K562 (cell line): ENCODE measurements around the gene SLC29A4. TPM values are rescaled to one million over a fixed set of nuclear protein-coding genes. Genes with fewer than 3 reads are reported as not detected.
A peak's percentile ranks its signal among the peaks of the same experiment; 100 is the strongest.

Experiments
- CSDE1 ChIP-seq, 2 experiments: fragments of 450-650 bp; IDR thresholded peaks; 2 replicates each; pipeline ENCODE4 v1.6.1; 2016; ENCODE audit warnings: mild to moderate bottlenecking in 1 of 2
- HDAC8 ChIP-seq: fragments of 450-650 bp; IDR thresholded peaks from 2 replicates; pipeline ENCODE4 v1.6.1; 2016; ENCODE audit warnings: mild to moderate bottlenecking, missing genetic modification characterization, moderate library complexity, missing compliant biosample characterization
- OTX1 ChIP-seq: fragments of 450-650 bp; formaldehyde crosslinking; IDR thresholded peaks from 2 replicates; pipeline ENCODE4 v1.4.0; 2022; ENCODE audit warnings: mild to moderate bottlenecking
- POLR2AphosphoS5 ChIP-seq: IDR thresholded peaks from 2 replicates; pipeline ENCODE4 v1.6.1; 2011; ENCODE audit warnings: mild to moderate bottlenecking, low read depth, low read length, moderate library complexity; ENCODE audit not compliant: control insufficient read depth, insufficient read depth
- SRF ChIP-seq, 2 experiments: fragments of 250-450, 450-650 bp in 1 of 2; sonication (Bioruptor Pico) in 1 of 2; sonication (generic) in 1 of 2; formaldehyde crosslinking; IDR thresholded peaks; 2 replicates each; pipeline versions ENCODE4 v1.5.0 to v1.5.1; 2020 to 2022; ENCODE audit warnings: mild to moderate bottlenecking in 1 of 2, missing genetic modification reagents in 1 of 2
- ZBTB7A ChIP-seq: IDR thresholded peaks from 2 replicates; pipeline ENCODE4 v1.6.1; 2011; ENCODE audit warnings: low read depth, mild to moderate bottlenecking, low read length, moderate library complexity, borderline replicate concordance; ENCODE audit not compliant: control insufficient read depth
- ZNF23 ChIP-seq: fragments of 250-450 bp; sonication (Bioruptor Pico); IDR thresholded peaks from 2 replicates; pipeline ENCODE4 v1.4.0; 2020; ENCODE audit warnings: mild to moderate bottlenecking
- ZNF512 ChIP-seq: IDR thresholded peaks from 2 replicates; pipeline ENCODE4 v1.6.1; 2016; ENCODE audit warnings: missing genetic modification characterization, missing compliant biosample characterization
- polyA plus RNA-seq, 8 experiments: library from polyadenylated mRNA; depleted of rRNA in 4 of 8; stranded (reverse) in 5 of 8; unstranded in 3 of 8; fragments of >200 nt; fragmentation: Nextera tagmentation in 2 of 8; fragmentation: Illumina TruSeq in 1 of 8; extraction: Ambion mirVana in 2 of 8; extraction: Trizol in 1 of 8; gene quantifications; 2 replicates each; pipeline versions ENCODE4 v1.2.1 to v1.2.3, GENCODE V29; 2011 to 2014; ENCODE audit warnings: inconsistent platforms in 1 of 8, missing spikeins in 1 of 8
- total RNA-seq, 7 experiments: library from RNA; depleted of rRNA in 6 of 7; stranded (reverse); fragments of >200 nt in 6 of 7; fragmentation: Illumina TruSeq in 2 of 7; extraction: Trizol in 2 of 7; gene quantifications; 2 replicates each; pipeline versions ENCODE4 v1.2.1 to v1.2.3, GENCODE V29; 2011 to 2021; ENCODE audit warnings: low replicate concordance in 1 of 7
- TF ChIP-seq, protein P1 (sequence below): fragments of 200-400 bp; formaldehyde crosslinking; IDR thresholded peaks from 2 replicates; pipeline ENCODE4 v1.6.1; 2017; ENCODE audit warnings: mild to moderate bottlenecking, low read depth, low read length, moderate library complexity
- TF ChIP-seq, protein P2 (sequence below), 2 experiments: fragments of 450-650 bp; formaldehyde crosslinking in 1 of 2; IDR thresholded peaks; 2 replicates each; pipeline versions ENCODE4 v1.4.0 to v1.6.1; 2014 to 2020; ENCODE audit warnings: mild to moderate bottlenecking in 2 of 2, borderline replicate concordance in 1 of 2, low read depth in 1 of 2
- TF ChIP-seq, protein P3 (sequence below): IDR thresholded peaks from 3 replicates; pipeline ENCODE4 v1.6.1; 2011; ENCODE audit warnings: borderline replicate concordance, mild to moderate bottlenecking; ENCODE audit not compliant: insufficient read length, insufficient read depth

The SLC29A4 gene
- total and polyA plus RNA-seq, 9 of the 15 experiments (the other 6 are each of a cell fraction or from before 2014, with no cell fraction given) = 0.01 to 1.2 (median 0.37) TPM

GRCh38 chr7:5282543-5283316, at the start of gene SLC29A4 (continued):
- TF ChIP-seq, protein P1, sequence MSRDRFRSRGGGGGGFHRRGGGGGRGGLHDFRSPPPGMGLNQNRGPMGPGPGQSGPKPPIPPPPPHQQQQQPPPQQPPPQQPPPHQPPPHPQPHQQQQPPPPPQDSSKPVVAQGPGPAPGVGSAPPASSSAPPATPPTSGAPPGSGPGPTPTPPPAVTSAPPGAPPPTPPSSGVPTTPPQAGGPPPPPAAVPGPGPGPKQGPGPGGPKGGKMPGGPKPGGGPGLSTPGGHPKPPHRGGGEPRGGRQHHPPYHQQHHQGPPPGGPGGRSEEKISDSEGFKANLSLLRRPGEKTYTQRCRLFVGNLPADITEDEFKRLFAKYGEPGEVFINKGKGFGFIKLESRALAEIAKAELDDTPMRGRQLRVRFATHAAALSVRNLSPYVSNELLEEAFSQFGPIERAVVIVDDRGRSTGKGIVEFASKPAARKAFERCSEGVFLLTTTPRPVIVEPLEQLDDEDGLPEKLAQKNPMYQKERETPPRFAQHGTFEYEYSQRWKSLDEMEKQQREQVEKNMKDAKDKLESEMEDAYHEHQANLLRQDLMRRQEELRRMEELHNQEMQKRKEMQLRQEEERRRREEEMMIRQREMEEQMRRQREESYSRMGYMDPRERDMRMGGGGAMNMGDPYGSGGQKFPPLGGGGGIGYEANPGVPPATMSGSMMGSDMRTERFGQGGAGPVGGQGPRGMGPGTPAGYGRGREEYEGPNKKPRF = no peak
- TF ChIP-seq CSDE1 (IDR thresholded peaks at IDR 0.05) = no peak
- TF ChIP-seq POLR2AphosphoS5 = no peak
- no peak for TF ChIP-seq HDAC8 (tag)
- TF ChIP-seq, protein P2, sequence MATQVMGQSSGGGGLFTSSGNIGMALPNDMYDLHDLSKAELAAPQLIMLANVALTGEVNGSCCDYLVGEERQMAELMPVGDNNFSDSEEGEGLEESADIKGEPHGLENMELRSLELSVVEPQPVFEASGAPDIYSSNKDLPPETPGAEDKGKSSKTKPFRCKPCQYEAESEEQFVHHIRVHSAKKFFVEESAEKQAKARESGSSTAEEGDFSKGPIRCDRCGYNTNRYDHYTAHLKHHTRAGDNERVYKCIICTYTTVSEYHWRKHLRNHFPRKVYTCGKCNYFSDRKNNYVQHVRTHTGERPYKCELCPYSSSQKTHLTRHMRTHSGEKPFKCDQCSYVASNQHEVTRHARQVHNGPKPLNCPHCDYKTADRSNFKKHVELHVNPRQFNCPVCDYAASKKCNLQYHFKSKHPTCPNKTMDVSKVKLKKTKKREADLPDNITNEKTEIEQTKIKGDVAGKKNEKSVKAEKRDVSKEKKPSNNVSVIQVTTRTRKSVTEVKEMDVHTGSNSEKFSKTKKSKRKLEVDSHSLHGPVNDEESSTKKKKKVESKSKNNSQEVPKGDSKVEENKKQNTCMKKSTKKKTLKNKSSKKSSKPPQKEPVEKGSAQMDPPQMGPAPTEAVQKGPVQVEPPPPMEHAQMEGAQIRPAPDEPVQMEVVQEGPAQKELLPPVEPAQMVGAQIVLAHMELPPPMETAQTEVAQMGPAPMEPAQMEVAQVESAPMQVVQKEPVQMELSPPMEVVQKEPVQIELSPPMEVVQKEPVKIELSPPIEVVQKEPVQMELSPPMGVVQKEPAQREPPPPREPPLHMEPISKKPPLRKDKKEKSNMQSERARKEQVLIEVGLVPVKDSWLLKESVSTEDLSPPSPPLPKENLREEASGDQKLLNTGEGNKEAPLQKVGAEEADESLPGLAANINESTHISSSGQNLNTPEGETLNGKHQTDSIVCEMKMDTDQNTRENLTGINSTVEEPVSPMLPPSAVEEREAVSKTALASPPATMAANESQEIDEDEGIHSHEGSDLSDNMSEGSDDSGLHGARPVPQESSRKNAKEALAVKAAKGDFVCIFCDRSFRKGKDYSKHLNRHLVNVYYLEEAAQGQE (IDR thresholded peaks at IDR 0.05; ENCODE audit: borderline replicate concordance) = no peak
- TF ChIP-seq, protein P2 (CRISPR knock-in tag; IDR thresholded peaks at IDR 0.05; ENCODE audit: low read depth) = no peak
- TF ChIP-seq ZBTB7A = no peak
- TF ChIP-seq, protein P3, sequence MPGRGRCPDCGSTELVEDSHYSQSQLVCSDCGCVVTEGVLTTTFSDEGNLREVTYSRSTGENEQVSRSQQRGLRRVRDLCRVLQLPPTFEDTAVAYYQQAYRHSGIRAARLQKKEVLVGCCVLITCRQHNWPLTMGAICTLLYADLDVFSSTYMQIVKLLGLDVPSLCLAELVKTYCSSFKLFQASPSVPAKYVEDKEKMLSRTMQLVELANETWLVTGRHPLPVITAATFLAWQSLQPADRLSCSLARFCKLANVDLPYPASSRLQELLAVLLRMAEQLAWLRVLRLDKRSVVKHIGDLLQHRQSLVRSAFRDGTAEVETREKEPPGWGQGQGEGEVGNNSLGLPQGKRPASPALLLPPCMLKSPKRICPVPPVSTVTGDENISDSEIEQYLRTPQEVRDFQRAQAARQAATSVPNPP = no peak
- no peak for TF ChIP-seq SRF (CRISPR knock-in tag; IDR thresholded peaks at IDR 0.05)
- TF ChIP-seq OTX1 (CRISPR knock-in tag) = no peak
- peak; percentile 53; the same call in 1 of the 2 replicates for TF ChIP-seq ZNF512 (tag)
- no peak for TF ChIP-seq ZNF23 (CRISPR knock-in tag)
